T-helper 2 cell treated with Interferon-gamma antibody and Interleukin-4, amounts not matched to agents 100 ng/mL and 5 ng/mL, for 36 hours (primary cell): ENCODE measurements around the gene PRDX1. TPM values are rescaled to one million over a fixed set of nuclear protein-coding genes. Genes with fewer than 3 reads are reported as not detected.
"Not testable (repeated sequence)": the region's sequence is repeated elsewhere in the genome, so short reads cannot be mapped to it uniquely, and the experiment has no call there.

Experiments
- intact Hi-C: fragments of 100-400 bp; cut with micrococcal nuclease; formaldehyde crosslinking; loops from one replicate; pipeline ENCODE4 v1.15.1; 2023
- total RNA-seq: library from RNA; stranded (reverse); gene quantifications from 2 replicates; pipeline ENCODE4 v1.2.3, GENCODE V29; 2022

Gene PRDX1
- total RNA-seq, 1 donor from 2014 or later: 437 TPM

DNA sequence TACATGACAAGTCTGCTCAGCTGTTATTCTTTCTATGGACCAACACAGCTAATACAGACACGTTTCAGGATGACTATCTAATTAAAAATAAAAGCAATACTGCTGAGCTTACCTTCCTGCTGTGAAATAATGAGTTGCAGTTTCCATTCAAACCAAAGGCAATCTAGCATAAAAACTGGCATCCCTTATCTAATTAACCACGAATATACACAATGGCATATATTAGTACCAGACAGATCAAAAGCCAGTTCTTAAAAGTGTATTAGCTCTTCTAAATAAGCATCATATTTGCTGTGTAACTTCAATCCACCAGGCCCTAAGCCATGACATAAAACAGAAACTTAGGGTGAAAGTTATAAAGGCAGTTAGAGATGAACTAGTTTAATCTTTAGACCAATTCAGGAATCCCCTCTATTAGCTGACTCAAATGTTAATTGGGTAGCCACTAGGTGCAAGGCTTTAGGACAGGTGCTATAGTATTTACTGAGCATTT, 51.3 kb downstream of the PRDX1 start:
- intact Hi-C loops: no loop called here

DNA sequence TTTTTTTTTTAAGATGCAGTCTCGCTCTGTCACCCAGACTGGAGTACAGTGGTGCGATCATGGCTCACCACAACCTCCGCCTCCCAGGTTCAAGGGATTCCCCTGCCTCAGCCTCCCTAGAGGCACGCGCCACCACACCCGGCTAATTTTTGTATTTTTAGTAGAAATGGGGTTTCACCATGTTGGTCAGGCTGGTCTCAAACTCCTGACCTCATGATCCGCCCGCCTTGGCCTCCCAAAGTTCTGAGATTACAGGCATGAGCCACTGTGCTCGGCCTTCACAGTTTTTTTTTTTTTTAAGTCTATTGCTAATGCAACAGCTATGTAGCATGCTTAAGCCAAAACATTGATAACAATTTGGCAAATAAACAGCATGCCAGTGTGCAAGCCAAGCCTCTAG, 54.3 kb downstream of the PRDX1 start:
- intact Hi-C loops: not testable (repeated sequence)

DNA sequence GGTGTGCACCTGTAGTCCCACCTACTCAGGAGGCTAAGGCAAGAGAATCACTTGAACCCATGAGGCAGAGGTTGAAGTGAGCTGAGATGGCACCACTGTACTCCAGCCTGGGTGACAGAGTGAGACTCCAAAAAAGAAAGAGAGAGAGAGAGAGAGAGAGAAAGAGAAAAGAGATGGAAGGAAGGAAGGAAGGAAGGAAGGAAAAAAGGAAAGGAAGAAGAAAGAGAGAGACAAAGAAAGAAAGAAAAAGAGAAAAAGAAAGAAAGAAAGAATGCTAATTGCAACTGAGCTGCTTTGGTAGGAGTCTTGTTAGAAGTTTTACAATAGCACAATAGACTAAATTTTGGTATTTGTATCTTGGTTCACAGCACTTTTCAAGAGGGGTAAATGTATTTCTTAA, 56.4 kb downstream of the PRDX1 start:
- intact Hi-C loops: no loop called here

Other genes starting within 250 kb of the PRDX1 start
- 7.8 and 8.3 TPM in 2 replicates for gene HPDL, start 195.0 kb downstream of the PRDX1 start, total RNA-seq
- 25.1 and 25.5 TPM in 2 replicates for gene TOE1, start 181.7 kb downstream of the PRDX1 start, total RNA-seq
- 45.1 and 57.2 TPM in 2 replicates for gene MUTYH, start 181.4 kb downstream of the PRDX1 start, total RNA-seq
- gene TESK2, start 30.7 kb downstream of the PRDX1 start, total RNA-seq: 1.7 and 2.0 TPM in 2 replicates
- 4.5 and 5.5 TPM in 2 replicates for gene CCDC163, start 21.8 kb downstream of the PRDX1 start, total RNA-seq
- 6.5 and 8.3 TPM in 2 replicates for gene MMACHC, start 21.6 kb downstream of the PRDX1 start, total RNA-seq
- gene AKR1A1, start 28.9 kb upstream of the PRDX1 start, total RNA-seq: 155 and 167 TPM in 2 replicates
- gene NASP, start 62.2 kb upstream of the PRDX1 start, total RNA-seq: 216 and 222 TPM in 2 replicates
- 3.2 and 3.5 TPM in 2 replicates for gene CCDC17, start 102.2 kb upstream of the PRDX1 start, total RNA-seq
- gene GPBP1L1, start 164.6 kb upstream of the PRDX1 start, total RNA-seq: 96.4 and 97.4 TPM in 2 replicates
- gene TMEM69, start 166.3 kb upstream of the PRDX1 start, total RNA-seq: 18.0 TPM in 2 replicates
- 12.0 and 12.2 TPM in 2 replicates for gene IPP, start 228.8 kb upstream of the PRDX1 start, total RNA-seq